WTC11 (cell line): ENCODE data around the gene NUP62. TPM values are rescaled to one million over a fixed set of nuclear protein-coding genes. Genes with fewer than 3 reads are reported as not detected.

Experiments
- ATAC-seq: fragments of 200-7000 bp; cut with Tn5 transposase; 2 replicates; pipeline ENCODE4 v1.10.0; 2021; ENCODE audit warnings: mild to moderate bottlenecking, moderate library complexity
- CTCF ChIA-PET: fragments of 300-600 bp; sonication (Branson Sonifier 250); formaldehyde crosslinking; loops from one replicate; lab custom pipeline; 2021; ENCODE audit warnings: antibody characterized with exemption; lab: Charles Lee
- POLR2A ChIA-PET: fragments of 350-600 bp; sonication (Branson Sonifier 250); formaldehyde crosslinking; loops from one replicate; lab custom pipeline; 2021; ENCODE audit warnings: antibody characterized with exemption; lab: Charles Lee
- DNase-seq: peaks from one replicate; pipeline ENCODE4 v3.0.0; 2021; ENCODE audit warnings: low spot score
- H3K27ac Mint-ChIP-seq: 2 replicates; pipeline ENCODE4 v1.8.0; 2021; ENCODE audit warnings: mixed read lengths
- H3K27me3 Mint-ChIP-seq: 2 replicates; pipeline ENCODE4 v1.8.0; 2021; ENCODE audit warnings: low read depth, mild to moderate bottlenecking, moderate library complexity, mixed read lengths
- H3K36me3 Mint-ChIP-seq: 2 replicates; pipeline ENCODE4 v1.8.0; 2021; ENCODE audit warnings: mixed read lengths
- H3K4me1 Mint-ChIP-seq: 2 replicates; pipeline ENCODE4 v1.8.0; 2022; ENCODE audit warnings: mixed read lengths
- H3K4me3 Mint-ChIP-seq: 2 replicates; pipeline ENCODE4 v1.8.0; 2021; ENCODE audit warnings: mild to moderate bottlenecking, moderate library complexity, mixed read lengths
- H3K9me3 Mint-ChIP-seq: 2 replicates; pipeline ENCODE4 v1.8.0; 2021; ENCODE audit warnings: mixed read lengths
- ATF3 ChIP-seq: sonication (generic); formaldehyde crosslinking; conservative IDR thresholded peaks from 2 replicates; pipeline ENCODE4 v1.8.1; 2022; ENCODE audit warnings: mild to moderate bottlenecking, missing genetic modification reagents
- FOXP4 ChIP-seq: sonication (generic); formaldehyde crosslinking; IDR thresholded peaks from 2 replicates; pipeline ENCODE4 v1.8.0; 2022; ENCODE audit warnings: mild to moderate bottlenecking, missing genetic modification reagents
- GABPB1 ChIP-seq: sonication (generic); formaldehyde crosslinking; IDR thresholded peaks from 2 replicates; pipeline ENCODE4 v1.8.1; 2023; ENCODE audit warnings: mild to moderate bottlenecking, missing genetic modification reagents
- IRF1 ChIP-seq: sonication (generic); formaldehyde crosslinking; IDR thresholded peaks from 2 replicates; pipeline ENCODE4 v1.8.0; 2023; ENCODE audit warnings: missing genetic modification reagents
- KAT7 ChIP-seq: sonication (generic); formaldehyde crosslinking; IDR thresholded peaks from 2 replicates; pipeline ENCODE4 v1.8.1; 2023; ENCODE audit warnings: missing genetic modification reagents, mild to moderate bottlenecking, borderline replicate concordance
- MXD4 ChIP-seq: fragments of 250-450 bp; sonication (Bioruptor Pico); IDR thresholded peaks from 2 replicates; pipeline ENCODE4 v1.8.0; 2021; ENCODE audit warnings: mild to moderate bottlenecking, moderate library complexity, borderline replicate concordance
- NFE2L1 ChIP-seq: sonication (generic); formaldehyde crosslinking; IDR thresholded peaks from 2 replicates; pipeline ENCODE4 v1.8.1; 2023; ENCODE audit warnings: missing genetic modification reagents
- PRDM15 ChIP-seq: sonication (generic); formaldehyde crosslinking; IDR thresholded peaks from 2 replicates; pipeline ENCODE4 v1.8.0; 2022; ENCODE audit warnings: missing genetic modification reagents
- PRRX2 ChIP-seq: fragments of 250-450 bp; sonication (Bioruptor Pico); IDR thresholded peaks from 2 replicates; pipeline ENCODE4 v1.8.0; 2021; ENCODE audit warnings: mild to moderate bottlenecking
- RORB ChIP-seq: fragments of 250-450 bp; sonication (Bioruptor Pico); IDR thresholded peaks from 2 replicates; pipeline ENCODE4 v1.9.0; 2021; ENCODE audit warnings: mild to moderate bottlenecking
- ZNF512 ChIP-seq: sonication (generic); formaldehyde crosslinking; IDR thresholded peaks from 2 replicates; pipeline ENCODE4 v1.8.1; 2022; ENCODE audit warnings: missing genetic modification reagents, borderline replicate concordance
- ZNF532 ChIP-seq: fragments of 250-450 bp; sonication (Bioruptor Pico); IDR thresholded peaks from 2 replicates; pipeline ENCODE4 v1.9.0; 2021; ENCODE audit warnings: mild to moderate bottlenecking, borderline replicate concordance
- total RNA-seq: library from RNA; stranded (reverse); gene quantifications from 3 replicates; pipeline ENCODE4 v1.2.3, GENCODE V29; 2021

The NUP62 gene
- total RNA-seq, 1 experiment from 2014 or later, result 87.1 TPM

- POLR2A ChIA-PET, result no interaction called here
- DNase-seq (no peak), ATAC-seq (no peak)
- no peaks in the 10 kb centered on the region for H3K4me1 Mint-ChIP-seq
- H3K27ac Mint-ChIP-seq, result no peak overlapping the region
- no peak for TF ChIP-seq PRDM15
- no peak for TF ChIP-seq GABPB1 (CRISPR knock-in tag)
- TF ChIP-seq MXD4 (CRISPR knock-in tag), result no peak
- no peak for TF ChIP-seq KAT7 (CRISPR knock-in tag)
- TF ChIP-seq ZNF532, result no peak
- TF ChIP-seq ZNF512 (CRISPR knock-in tag), result no peak
- no peak for TF ChIP-seq IRF1 (CRISPR knock-in tag)
- no peak for TF ChIP-seq ATF3 (CRISPR knock-in tag)
- no peak for TF ChIP-seq FOXP4 (CRISPR knock-in tag)
- no peak overlapping the region for H3K4me3 Mint-ChIP-seq
- no peaks in the 10 kb centered on the region for H3K27me3 Mint-ChIP-seq
- no peaks in the 10 kb centered on the region for H3K9me3 Mint-ChIP-seq
- CTCF ChIA-PET, result interaction anchor here (0.9 to 1.3 kb wide), 2 partner anchors 41 to 87 kb away, joined by 3 to 5 read pairs; no protein-coding TSS in a partner anchor
- 0 out of 2 replicates have a peak, but pooled peaks cover 2% of the 10 kb centered on the region for H3K36me3 Mint-ChIP-seq
Measured at GRCh38 chr19:49978324-49978723, 49.0 kb upstream of the NUP62 start.

- H3K4me3 Mint-ChIP-seq, result no peak overlapping the region
- no peaks in the 10 kb centered on the region for H3K4me1 Mint-ChIP-seq
- ATAC-seq (no peak), DNase-seq (no peak)
- no peaks in the 10 kb centered on the region for H3K27me3 Mint-ChIP-seq
- H3K36me3 Mint-ChIP-seq, result 0 out of 2 replicates have a peak, but pooled peaks cover 2% of the 10 kb centered on the region
- H3K9me3 Mint-ChIP-seq, result no peaks in the 10 kb centered on the region
- H3K27ac Mint-ChIP-seq, result no peak overlapping the region
- TF ChIP-seq NFE2L1 (CRISPR knock-in tag), result no peak
- TF ChIP-seq RORB (CRISPR knock-in tag), result no peak
- TF ChIP-seq PRRX2 (CRISPR knock-in tag), result no peak
- TF ChIP-seq ZNF532, result no peak
- TF ChIP-seq FOXP4 (CRISPR knock-in tag), result no peak
- ChIA-PET POLR2A (no interaction called here), CTCF (interaction anchor here (0.9 to 1.3 kb wide), 2 partner anchors 40 to 87 kb away, joined by 3 to 5 read pairs; no protein-coding TSS in a partner anchor)
Measured at GRCh38 chr19:49977881-49978280, 48.6 kb upstream of the NUP62 start.
